Fibroblast of villous mesenchyme (primary cell): Measurements from ENCODE around the gene TASOR2. TPM values are rescaled to one million over a fixed set of nuclear protein-coding genes. Genes with fewer than 3 reads are reported as not detected.

Experiments used
- DNase-seq: peaks from one replicate; pipeline ENCODE4 v3.0.0-alpha.2; 2010; ENCODE audit warnings: low read depth
- H3K4me3 ChIP-seq: 2 replicates; pipeline ENCODE4 v1.5.1; 2011; ENCODE audit warnings: low read depth, mild to moderate bottlenecking, low read length
- total RNA-seq: library from RNA; depleted of rRNA; stranded (reverse); fragments of >200 nt; gene quantifications from 2 replicates; pipeline ENCODE4 v1.2.3, GENCODE V29; 2012
- TF ChIP-seq, protein P1 (sequence below): IDR thresholded peaks from 2 replicates; pipeline ENCODE4 v1.5.1; 2012; ENCODE audit warnings: low read depth, mild to moderate bottlenecking, low read length; ENCODE audit not compliant: insufficient read depth

Gene TASOR2
- total RNA-seq, 1 donor: 122 TPM

- no peak overlapping the region for H3K4me3 ChIP-seq
- no peak for DNase-seq
- TF ChIP-seq, protein P1, sequence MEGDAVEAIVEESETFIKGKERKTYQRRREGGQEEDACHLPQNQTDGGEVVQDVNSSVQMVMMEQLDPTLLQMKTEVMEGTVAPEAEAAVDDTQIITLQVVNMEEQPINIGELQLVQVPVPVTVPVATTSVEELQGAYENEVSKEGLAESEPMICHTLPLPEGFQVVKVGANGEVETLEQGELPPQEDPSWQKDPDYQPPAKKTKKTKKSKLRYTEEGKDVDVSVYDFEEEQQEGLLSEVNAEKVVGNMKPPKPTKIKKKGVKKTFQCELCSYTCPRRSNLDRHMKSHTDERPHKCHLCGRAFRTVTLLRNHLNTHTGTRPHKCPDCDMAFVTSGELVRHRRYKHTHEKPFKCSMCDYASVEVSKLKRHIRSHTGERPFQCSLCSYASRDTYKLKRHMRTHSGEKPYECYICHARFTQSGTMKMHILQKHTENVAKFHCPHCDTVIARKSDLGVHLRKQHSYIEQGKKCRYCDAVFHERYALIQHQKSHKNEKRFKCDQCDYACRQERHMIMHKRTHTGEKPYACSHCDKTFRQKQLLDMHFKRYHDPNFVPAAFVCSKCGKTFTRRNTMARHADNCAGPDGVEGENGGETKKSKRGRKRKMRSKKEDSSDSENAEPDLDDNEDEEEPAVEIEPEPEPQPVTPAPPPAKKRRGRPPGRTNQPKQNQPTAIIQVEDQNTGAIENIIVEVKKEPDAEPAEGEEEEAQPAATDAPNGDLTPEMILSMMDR: no peak
Observed at GRCh38 chr10:5648494-5649457, 35.9 kb upstream of the TASOR2 start.

GRCh38 chr10:5649746-5650145 lies 34.9 kb upstream of the TASOR2 start:
- TF ChIP-seq, protein P1: no peak

DNA sequence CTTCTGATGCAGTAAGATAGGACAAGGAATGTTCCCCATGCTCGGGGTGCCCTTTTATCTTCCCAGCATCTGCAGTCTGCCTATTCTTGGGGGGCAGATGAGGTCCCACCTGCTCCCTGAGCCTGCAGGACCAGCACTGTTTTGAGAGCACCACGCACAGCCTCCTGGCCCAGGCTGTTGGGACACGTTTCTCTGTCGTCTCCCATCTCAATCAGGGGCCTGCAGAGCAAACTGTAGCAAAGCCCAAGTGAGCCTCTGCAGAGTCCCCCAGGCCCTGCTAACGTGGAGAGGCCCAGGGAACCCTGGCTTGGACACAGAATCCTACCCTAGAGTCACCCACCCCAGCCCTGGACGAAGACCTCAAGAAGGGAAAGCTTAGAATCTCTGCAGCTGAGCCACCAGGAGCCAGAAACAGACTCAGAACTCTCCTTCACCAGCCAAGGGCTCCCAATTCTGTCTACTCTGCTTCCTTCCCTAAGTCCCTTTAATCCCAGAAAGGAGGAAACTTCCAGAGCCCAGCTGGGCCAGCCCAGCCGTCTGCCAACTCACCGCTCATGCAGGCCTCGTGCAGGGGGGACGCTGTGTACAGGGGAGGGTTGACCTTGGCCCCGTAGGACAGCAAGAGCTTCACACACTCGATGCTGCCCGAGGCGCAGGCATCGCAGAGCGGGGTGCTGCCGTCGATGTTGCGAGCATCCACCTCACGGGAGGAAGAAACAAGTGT lies 33.8 kb upstream of the TASOR2 start:
- DNase-seq: peak; percentile 26
- TF ChIP-seq, protein P1: no peak
- H3K4me3 ChIP-seq: no peak overlapping the region

More at GRCh38 chr10:5649746-5650145, 34.9 kb upstream of the TASOR2 start:
- no peak overlapping the region for H3K4me3 ChIP-seq
- no peak for DNase-seq

GRCh38 chr10:5651388-5651764 lies 33.3 kb upstream of the TASOR2 start:
- TF ChIP-seq, protein P1: no peak
- no peak for DNase-seq
- H3K4me3 ChIP-seq: no peak overlapping the region

GRCh38 chr10:5652746-5653145 lies 31.9 kb upstream of the TASOR2 start:
- H3K4me3 ChIP-seq: no peak overlapping the region
- DNase-seq: no peak
- TF ChIP-seq, protein P1: no peak

DNA sequence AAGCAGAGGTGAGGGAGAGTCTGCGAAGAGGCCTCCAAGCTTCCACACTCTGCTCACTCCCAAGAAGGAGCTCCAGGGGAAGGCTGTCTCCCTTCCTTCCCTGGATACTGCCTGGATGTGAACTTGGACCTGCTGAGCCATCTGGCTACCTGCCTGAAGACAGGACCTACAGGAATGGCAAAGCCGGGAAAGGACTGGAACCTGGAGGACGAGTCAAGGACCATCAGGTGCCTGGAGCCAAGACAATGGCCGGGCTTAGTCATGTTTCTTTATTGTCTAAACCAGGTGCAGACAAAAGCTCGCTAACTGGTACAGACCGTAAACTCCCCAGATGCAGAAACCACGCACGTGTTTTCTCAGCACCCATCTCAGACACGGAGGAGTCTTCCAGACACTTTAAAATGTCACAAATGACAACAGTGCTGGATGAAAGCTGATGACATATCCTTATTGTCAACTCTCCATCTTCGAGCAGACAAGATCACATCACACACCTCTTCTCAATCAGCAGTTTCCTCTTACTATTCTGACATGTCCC lies 30.4 kb upstream of the TASOR2 start:
- H3K4me3 ChIP-seq: no peak overlapping the region
- TF ChIP-seq, protein P1: no peak
- no peak for DNase-seq
